ENCODE results near the gene ZNF385B.

- TF ChIP-seq CTCF (IDR thresholded peaks at IDR 0.05) (no peak), EZH2 (IDR thresholded peaks at IDR 0.05; ENCODE audit: borderline replicate concordance, insufficient read depth, low read depth, low read length, poor library complexity, severe bottlenecking) (no peak)
Observed at GRCh38 chr2:179461420-179461819, 400.0 kb downstream of the ZNF385B start.

All from B cell (primary cell).